HG03354 (cell line): Measurements from ENCODE around the gene SRXN1.
"Not testable (repeated sequence)": the region's sequence is repeated elsewhere in the genome, so short reads cannot be mapped to it uniquely, and the experiment has no call there.

Source experiments
- ATAC-seq: cut with Tn5 transposase; IDR thresholded peaks from one replicate; pipeline ENCODE4 v1.9.1; 2021; ENCODE audit warnings: mild to moderate bottlenecking; ENCODE audit not compliant: unreplicated experiment, poor library complexity, severe bottlenecking

The SRXN1 gene

DNA sequence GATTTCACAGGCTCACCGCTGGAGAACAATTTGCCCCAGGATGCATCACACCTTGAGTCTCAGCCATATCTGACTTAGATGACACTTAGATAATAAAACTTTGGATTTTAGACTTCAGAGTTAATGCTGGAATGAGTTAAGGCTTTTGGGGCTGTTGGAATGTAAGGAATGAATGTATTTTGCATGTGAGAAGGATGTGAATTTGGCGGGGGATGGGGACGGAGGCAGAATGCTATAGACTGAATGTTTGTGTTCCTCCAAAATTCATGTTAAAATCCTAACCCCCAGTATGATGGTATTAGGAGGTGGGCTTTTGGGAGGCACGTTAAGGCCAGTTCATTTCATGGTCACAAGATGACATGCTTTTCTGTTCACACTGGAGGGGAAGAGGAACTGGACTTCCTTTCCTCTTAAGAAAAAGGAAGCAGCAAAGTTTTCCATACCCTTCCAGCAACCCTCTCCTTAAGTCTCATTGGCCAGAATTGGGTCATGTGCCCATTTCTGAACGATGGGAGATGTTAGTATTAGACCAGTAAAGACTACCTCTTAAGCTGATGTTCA is 5.8 kb upstream of the SRXN1 start:
- no peak for ATAC-seq

DNA sequence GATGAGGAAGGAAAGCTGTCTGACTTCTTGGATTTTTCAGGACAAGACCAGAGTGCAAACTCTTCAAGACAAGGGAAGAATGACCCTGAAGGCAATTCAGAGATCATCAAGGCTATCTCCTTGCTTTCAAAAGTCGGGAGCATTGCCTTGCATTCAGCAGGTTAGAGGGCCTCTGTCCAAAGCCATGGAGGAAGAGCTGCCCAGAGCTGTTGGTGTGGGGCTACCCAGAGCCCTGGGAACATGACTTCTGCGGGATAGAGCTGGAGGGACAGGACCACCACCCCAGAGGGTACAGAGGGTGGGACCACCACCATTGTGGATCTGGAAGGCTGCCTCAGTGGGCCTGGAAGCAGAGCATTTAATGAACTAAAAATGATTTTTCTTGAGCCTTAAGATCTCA is 5.2 kb upstream of the SRXN1 start:
- ATAC-seq, result no peak

DNA sequence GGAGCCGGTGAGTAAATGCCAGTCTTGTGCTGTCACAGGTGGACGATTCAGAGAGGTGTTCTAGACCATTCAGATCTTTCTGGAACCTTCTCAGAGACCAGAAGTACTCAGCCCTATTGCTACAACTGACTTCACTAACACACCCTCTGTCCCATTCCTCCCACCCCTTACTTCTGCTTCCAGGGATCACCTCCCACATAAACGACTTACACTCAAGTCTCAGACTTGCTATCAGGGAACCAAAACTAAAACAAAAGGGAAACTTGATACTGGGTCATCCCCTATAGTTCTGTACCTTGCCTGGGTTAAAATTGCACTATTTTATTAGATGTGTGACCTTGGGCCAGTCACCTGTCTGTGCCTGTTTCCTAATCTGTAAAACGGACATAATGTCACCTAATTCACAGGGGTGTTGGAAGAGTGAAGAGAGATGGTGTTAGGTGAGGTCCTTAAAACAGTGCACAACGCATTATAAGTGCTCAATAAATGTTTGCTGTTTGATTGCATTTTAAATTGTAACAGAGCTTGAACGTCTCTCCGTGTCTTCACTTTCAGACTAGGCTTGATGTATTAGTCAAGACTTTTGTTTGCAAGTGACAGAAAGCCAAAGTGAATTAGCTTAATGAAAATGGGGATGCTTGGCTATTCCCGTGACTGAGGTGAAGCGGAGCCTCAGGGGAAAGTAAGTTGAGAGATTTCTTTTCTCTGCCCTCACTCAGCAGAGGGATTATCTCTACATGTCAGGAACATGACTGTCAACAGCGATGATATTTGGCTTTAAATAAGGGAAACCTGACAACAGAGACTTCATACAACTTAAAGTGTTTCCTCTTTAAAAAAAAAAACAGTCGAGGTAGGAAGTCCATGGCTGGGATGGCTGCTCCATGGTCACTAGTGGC is 3.0 kb upstream of the SRXN1 start:
- ATAC-seq, result no peak

DNA sequence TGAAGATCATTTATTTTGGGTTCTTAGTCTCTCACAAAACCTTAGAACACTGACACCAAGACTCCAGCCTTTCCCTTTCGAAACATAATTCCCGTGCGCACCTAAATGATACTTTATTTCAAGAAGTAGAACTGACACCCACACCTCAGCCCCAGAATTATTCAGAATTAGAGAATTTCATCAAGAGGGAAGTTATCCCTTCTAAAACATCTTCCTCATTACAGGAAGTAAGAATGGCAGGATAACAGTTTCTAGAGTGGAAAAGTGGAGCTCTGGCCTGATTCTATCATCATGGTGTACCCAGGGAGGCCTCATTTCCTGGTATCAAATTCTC is 1.4 kb upstream of the SRXN1 start:
- ATAC-seq, result no peak

DNA sequence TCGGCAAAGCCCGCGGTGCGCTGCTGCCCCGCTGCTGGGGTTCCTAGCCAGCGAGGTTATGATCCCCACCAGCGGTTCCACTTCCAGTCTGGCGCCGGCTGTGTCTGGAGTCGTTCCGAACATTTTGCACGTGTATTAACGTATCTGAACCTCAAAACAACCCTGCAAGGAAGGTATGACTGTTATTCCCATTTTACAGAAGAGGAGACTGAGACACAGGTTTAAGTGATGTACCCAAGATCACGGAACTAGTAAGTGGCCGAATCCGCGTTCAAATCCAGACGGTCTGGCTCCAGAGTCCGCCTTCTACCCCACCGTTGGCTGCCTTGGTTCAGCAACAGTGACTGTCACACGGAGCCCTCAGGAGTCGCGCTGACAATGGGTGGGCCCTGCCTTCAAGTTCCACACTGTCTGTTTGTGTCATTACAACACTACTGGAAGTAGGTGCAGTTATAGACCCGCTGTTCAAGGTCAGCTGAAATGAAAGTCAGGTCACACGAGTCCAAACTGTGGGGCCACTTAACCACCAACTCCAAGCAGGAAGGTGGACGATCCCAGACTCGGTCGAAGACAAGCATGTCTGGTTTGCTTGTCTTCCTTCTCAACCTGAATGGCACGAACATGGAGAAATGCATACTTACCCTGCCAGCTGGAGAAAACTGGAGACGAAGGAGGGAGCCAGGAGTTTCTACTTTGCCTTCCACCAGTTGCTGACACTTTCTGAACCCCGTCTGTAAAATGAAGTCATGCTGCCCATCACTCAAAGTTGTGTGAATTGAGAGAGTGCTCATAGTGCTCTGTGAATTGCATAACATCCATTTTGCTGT is 803 bp upstream of the SRXN1 start:
- no peak for ATAC-seq

DNA sequence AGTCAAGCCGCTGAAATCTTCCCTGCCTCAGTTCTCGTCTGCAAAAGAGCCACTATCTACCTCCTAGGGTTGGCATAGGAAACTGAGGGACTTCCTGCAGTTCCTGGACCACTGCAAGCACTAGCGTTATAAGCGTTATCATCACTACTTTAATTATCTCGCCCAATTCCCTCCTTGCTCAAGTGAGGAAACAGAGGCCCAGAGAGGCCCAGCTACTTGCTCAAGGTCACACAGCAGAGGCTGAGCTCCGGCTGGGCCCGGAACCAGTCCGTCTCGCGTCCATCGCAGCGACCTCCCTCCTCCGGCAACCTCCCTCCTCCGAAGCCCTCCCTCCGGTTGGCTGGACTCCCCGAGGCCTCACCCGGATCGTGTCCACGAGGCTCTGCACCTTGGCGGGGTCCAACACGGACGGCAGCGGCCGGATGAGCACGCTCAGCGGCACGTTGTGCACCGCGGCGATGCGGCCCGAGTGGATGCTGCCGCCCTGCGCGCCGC is 338 bp downstream of the SRXN1 start:
- peak; percentile 36 for ATAC-seq

DNA sequence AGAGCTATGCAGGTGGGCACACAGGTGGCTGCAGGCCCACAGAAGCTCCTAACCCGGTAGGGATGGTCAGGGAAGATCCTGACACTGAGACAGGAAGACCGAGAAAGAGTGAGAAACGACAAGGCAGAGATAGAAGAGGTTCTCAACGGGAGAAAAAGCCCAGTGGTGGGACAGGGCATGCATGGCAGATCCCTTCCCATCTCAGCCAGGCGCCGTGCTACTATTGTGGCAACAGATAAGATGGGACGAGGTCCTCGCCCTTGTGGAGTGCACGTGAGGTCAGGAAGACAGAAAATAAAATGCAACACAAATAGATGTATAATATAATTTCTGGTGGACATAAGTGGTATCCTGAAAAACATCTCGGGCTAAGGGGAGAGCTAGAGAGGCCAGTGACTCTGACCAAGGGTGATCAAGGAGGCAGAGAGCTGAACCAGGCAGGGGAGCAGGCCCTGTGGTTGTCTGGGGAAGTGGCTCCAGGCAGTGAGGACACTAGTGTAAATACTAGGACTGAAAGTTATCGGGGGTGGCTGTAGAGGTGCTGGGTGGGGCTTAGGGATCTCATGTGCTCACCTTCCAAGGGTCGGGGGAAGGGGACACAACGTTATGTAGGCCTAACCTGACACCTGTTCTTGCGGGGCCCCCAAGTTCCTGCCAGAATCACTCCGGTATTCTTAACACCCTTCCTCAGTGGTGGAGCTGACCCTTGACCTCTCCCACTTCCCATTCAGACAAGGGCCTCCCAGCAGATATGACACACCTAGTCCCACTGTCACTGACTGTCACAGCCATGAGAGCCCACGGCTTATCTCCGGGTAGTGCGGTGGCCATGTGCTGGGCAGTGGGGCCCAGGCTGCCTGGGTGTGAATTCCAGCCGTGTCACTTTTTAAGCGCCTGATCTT is 1.0 kb downstream of the SRXN1 start:
- no peak for ATAC-seq

DNA sequence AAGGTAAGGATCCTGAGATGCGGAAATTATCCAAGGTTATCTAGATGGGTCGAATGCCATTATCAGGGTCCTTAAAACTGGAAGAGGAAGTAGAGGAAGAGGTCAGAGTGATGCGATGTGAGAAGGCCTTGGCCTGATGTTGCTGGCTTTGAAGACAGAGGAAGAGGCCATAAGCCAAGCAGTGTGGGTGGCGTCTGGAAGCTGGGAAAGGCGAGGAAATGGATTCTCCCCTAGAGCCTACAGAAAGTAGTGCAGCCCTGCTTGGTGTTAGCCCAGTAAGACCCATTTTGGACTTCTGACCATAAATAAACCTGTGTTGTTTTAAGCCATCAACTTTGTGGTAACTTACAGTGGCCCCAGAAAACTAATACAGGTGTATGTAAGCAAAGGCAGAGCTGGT is 2.0 kb downstream of the SRXN1 start:
- ATAC-seq, result no peak

DNA sequence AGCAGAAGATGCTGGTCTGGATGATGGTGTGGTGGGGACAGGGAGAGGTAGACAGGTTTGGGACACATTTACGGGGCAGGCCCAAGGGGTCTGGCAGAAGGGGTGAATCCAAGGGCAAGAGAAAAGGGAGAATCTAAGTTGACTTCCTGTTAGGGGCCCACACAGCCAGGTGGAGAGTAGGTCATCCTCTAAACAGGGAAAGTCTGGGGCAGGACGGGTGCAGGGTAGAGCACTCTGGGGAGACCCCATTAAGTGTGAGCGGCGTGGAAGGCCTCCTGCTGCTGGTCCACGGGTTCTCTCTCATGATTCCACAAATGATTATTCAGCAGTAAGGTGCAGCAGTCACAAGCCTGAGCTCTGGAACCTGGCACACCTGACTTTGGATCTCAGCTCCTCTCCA is 2.7 kb downstream of the SRXN1 start:
- ATAC-seq, result no peak

DNA sequence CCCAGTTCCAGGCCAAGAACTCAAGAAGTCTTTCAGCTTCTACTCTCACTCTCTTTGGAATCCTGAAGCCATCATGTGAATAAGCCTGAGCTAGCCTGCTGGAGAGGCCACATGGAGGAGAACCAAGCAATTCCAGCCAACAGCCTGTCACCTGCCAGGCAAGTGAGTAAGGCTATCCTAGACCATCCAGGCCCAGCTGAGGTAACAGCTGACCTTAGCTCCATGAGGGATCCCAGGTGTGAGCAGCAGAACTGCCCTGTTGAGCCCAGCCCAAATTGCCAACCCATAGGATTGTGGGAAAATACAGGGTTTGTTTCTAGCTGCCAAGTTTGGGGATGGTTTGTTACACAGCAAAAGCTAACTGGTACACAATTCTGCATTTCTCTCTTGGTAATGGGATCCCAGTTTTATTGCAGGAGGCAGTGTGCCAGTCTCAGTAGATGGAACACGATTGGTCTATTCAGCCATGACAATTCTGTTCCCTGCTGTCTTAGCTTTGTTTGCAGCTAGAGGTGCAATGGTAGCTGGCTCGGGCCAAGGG is 5.5 kb downstream of the SRXN1 start:
- ATAC-seq, result no peak

DNA sequence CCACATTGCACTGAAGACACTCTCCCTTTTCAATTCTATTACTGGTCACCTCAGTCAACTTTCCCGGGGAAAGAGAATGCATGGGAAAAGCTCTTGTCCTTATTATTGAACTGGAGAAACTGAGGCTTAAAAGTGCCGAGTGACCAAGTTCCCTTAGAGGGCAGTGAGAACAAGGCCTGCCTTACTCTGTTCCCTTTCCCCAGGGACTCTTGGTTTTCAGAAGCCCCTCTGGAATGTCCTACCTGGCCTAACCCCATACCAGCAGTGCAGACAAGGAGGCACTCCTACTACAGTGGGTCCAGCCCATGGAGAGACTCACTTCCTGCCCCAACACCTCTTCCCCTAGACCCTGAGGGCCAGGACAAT is 6.1 kb downstream of the SRXN1 start:
- no peak for ATAC-seq

DNA sequence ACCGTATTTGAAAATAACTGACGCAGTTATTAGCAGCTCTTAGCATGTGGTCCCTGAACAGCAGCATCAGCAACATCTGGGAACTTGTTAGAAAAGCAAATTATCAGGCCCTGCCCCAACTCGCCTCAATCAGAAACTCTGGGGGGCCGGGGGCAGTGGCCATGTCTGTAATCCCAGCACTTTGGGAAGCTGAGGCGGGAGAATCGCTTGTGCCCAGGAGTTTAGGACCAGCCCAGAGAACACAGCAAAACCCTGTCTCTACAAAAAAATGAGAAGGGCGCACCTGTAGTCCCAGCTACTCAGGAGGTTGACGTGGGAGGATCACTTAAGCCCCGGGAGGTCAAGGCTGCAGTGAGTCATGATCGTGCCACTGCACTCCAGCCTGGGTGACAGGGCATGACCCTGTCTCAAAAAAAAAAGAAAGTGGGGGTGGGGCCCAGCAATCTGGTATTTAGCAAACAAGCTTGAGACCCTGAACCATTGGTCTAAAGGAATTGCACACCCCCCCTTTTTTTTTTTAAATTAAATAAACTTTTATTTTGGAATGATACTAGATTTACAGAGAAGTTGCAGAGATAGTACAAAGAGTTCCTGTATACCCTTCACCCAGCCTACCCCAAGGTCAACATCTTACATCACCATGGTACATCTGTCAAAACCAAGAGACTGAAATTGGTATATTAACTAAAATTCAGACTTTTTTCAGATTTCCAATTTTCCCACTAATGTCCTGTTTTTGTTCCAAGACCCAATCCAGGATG is 6.7 kb downstream of the SRXN1 start:
- no peak for ATAC-seq

DNA sequence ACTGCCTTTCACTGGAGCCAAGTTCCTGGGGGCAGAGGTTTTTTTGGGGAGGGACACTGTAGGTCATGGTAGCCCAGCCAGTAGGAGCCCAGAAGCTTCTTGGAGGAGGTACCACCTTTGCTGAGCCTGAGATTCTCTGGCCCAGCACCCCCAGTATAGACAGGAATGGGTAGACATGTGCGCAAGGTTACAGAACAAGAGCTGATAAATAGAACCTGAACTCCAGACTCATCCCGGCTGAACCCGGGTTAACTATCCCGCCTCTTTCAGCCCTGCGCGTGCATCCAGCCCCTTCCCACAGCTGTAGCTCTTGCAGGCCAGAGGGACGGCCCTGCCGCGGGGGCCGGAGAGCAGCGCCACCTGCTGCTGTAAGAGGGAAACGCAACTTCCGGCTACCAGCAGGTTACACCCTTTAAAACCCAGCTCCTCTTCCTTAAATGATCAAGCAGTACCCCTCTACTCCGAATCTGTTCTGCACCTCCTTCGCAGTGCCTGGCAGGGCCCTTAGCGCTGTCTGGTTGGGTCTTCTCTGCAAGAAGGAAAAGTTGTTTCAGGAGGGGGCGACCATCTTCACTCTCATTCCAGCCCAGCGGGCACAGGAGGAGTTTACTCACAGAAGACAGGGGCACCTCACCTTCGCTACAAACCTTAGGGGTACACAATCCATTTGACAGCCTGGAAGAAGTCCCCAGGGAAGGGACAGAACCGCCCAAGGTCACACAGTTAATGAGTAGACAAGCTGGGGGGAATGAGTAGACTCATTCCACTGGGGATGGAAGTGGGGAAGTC is 7.5 kb downstream of the SRXN1 start:
- peak; percentile 75 for ATAC-seq

DNA sequence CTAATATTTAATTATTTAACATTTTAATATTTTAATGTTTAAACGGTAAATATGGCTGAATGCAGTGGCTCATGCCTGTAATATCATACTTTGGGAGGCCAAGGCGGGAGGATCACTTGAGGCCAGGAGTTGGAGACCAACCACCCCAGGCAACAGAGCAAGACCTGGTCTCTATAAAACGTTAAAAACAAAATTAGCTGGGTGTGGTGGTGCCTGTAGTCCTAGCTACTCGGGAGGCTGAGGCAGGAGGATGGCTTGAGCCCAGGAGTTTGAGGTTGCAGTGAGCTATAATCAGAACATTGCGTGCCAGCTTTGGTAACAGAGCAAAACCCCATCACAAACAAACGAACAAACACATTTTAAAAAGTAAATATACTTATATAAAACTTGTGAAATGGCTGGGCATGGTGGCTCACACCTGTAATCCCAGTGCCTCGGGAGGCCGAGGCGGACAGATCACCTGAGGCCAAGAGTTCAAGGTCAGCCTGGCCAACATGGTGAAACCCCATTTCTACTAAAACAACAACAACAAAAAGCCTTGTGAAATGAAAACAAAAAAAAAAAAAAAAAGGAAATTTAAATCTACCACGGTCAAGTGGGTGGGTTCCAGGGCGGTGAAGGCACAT is 8.2 kb downstream of the SRXN1 start:
- ATAC-seq, result no peak

DNA sequence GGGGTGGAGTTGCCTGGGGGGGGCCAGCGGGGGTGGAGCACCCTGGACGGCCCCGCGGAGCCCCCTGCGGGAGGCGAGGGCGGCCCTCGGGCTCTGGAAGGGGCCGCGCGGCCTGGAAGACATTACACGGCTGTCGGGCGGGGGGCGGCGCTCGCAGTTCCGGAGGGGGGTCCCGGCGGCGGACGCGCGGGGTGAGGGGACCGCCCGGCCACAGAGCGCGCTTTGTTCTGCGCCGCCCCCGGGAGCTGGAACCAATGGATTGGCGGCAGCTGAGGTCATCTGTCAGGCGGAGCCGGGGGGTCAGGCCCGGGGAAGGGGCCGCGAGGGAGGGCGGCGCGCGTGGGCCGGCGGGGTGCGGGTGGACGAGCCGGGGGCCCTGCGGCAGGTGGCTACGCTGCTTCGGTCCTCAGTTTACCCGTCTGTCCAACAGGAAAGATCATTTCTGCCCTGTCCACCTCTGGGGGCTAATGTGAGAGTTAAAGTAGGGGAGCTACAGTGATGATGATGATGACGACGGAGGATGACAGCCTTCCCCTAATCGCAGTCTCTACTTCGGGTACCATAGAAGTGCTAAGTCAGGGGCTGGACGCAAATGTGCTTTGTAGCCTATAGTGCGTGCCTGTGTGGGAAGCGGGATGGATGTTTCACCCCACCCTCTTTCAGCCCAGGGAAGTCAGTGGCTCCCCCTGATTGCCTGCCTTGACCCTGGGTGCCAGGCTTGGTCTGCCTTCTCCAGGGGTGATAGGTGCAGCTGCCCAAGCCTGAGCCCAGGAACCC is 10.4 kb downstream of the SRXN1 start:
- no peak for ATAC-seq

DNA sequence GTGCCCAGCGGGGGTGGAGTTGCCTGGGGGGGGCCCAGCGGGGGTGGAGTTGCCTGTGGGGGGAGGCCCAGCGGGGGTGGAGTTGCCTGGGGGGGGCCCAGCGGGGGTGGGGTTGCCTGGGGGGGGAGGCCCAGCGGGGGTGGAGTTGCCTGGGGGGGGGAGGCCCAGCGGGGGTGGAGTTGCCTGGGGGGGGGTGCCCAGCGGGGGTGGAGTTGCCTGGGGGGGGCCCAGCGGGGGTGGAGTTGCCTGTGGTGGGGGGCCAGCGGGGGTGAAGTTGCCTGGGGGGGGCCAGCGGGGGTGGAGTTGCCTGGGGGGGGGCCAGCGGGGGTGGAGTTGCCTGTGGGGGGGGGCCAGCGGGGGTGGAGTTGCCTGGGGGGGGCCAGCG is 11.0 kb downstream of the SRXN1 start:
- ATAC-seq, result not testable (repeated sequence)

DNA sequence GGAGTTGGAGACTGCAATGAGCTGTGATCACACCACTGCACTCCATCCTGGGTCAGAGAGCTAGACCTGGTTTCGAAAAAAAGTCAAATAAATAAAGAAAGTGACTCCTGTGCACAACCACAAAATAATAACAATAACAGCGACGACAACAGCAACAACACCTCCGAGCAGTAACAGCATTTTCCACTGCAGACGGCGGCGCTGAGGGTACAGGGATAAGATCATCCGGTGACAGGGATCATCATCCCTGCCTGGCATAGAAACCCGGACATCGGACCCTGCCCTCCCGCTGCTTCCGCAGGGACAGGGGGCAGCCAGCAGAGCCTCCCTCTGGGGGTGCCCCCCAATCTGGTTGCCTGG is 11.5 kb downstream of the SRXN1 start:
- no peak for ATAC-seq
